Stimulated activated CD4-positive, alpha-beta T cell treated with anti-CD3 and anti-CD28 coated beads, Interleukin-2, amount 100 ng/mL, for 48 hours (primary cell): Measurements from ENCODE around the gene OR52A1.
A peak's percentile ranks its signal among the peaks of the same experiment; 100 is the strongest.

ENCODE experiments used
- DNase-seq, 2 donors: peaks; one replicate each; pipeline ENCODE4 v3.0.0-alpha.2; 2020

The OR52A1 gene

DNA sequence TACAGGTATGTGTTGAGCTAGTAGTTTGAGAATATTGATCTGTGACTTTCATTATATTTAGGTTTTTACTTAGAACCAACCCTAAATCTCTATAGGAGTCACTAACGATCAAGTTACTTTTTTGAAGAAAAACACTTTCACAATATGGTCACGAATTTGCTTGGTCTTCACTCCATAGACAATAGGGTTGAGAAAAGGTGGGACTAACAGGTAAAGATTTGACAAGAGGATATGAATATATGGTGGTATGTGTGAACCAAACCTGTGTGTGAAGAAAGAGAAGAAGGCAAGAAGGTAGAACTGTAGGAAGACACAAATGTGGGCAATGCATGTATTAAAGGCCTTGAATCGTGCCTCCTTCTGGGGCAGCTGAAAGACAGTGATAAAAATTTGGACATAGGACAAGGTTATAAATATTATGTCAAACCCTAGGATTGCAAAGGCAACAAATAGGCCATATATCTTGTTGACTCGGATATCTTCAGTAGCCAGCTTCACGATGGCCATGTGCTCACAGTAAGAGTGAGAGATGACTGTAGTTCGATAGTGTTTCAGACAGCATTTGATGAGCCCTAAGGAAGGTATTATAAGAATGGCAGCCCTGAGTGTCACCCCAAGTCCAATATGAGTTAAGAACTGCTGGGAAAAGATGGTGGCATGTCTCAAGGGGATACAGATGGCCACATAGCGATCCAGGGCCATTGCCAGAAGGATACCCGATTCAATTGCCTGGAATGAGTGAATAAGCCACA lies 22.8 kb downstream of the OR52A1 start:
- no peak for DNase-seq

DNA sequence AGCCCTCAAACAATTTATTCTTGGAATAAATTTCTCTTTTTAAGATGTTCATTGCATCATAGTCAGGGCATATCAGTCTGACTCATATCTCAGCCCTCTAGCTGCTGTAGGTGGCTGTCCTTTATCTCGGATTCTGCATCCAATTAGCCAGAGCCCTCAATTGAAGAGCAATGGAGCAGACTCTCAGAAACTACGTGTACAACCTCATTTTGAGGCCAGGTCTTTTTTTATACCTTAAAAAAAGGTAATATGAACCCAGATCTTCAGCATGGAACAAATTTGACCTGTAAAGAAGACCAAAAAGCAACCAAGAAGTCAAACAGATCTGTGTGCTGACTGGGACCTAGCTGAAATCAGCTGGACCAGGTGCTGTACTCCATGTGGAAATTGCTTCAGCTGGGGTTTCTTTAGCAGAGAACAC lies 25.1 kb downstream of the OR52A1 start:
- DNase-seq: no peak

- no peak for DNase-seq
Observed at GRCh38 chr11:5124891-5125620, 29.5 kb downstream of the OR52A1 start.

DNA sequence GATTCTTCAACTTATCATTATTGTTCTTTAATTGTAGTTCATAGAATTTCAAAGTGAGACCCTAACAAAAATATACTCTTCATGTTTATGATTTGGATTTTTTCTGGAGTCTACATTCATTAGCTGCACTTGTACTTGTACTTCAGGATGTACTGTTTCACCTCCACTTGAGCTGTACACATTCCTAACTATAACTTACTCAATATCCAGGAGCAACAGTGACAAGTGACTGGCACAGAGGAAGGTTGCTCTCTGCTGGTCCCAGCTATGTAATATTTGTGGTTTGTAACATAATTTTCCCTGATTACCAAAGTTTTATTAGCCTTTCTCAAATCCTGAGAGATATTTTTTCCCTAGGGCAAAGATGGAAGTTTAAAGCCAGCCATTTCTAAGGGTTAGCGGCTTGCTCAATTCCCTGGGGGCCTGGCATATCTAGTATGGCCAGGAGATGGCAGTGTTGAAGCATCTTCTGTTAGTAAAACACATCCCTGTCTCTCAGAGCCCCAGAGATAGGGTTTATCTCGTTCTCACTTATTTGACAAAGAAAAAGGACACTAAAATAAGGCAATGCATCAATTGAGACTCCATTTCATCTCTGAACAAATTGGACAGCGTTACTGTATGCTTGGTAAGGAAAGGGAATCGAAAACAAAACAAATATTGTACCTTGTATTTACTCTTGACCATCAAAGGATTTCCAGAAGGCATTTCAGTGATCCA lies 30.6 kb downstream of the OR52A1 start:
- peak; percentile 39 to 41 for DNase-seq

- DNase-seq: no peak
Observed at GRCh38 chr11:5118893-5119292, 35.7 kb downstream of the OR52A1 start.

DNA sequence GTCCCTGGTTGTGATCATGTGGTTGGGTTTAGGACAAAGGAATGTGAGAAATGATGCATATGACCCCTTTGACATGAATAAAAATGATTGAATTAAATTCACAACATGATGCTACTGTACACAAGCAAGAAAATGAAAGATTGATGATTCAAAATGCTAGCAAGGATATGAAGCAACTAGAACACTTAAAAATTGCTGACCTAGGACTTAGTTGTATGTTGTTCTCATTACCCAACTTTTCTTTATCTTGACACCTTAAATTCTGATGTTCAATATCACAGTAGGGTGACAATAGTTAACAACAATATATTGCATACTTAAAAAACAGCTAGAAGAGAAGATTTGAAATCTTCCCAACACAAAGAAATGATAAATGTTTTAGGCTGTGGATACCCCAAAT lies 37.0 kb downstream of the OR52A1 start:
- DNase-seq: no peak

DNA sequence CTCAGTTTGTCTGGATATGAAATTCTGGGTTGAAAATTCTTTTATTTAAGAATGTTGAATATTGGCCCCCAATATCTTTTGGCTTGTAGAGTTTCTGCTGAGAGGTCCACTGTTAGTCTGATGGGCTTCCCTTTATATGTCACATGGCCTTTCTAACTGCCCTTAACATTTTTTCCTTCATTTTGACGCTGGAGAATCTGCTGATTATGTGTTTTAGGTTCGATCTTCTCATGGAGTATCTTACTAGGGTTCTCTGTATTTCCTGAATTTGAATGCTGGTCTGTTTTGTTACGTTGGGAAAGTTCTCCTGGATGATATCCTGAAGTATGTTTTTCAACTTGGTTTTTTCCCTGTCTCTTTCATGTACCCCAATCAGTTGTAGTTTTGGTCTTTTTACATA lies 39.2 kb downstream of the OR52A1 start:
- DNase-seq: no peak

GRCh38 chr11:5107285-5107684 lies 47.3 kb downstream of the OR52A1 start:
- DNase-seq: no peak

DNA sequence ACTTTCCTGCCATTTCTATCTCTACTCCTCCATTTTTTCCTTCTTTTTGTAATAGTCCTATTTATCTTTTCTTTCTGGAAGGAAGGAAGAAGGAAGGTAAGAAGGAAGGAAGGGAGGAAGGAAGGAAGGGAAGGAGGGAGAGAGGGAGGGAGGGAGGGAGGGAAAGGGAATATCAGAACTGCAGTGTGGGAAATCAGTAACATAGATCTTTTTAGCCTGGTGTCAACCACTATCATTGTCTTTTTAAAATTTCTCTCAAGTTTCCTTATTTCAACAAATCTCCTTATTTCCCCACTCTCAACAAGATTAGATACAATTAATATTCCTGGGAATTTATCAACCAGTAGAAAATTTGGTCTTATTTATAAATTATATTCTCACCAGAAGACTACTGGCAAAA lies 51.5 kb downstream of the OR52A1 start:
- no peak for DNase-seq

- no peak for DNase-seq
Observed at GRCh38 chr11:5102246-5102645, 52.3 kb downstream of the OR52A1 start.

DNA sequence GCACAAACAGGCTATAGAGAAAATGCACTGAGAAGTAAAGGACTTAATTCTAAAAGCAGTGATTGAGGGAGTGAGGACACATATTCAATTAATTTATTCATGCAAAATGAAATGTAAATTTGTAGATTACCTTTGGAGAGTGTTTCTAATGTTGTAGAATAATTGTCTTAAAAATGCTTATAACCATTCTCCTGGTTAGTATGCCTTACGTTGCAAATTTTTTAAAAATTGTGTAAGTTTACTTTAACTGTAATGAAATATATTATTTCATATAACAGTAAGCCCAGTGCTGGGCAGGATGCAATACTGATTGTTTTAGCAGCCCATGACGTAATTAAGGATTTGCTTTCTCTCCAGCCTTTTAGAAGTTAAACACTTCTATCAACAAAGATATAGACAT lies 58.5 kb downstream of the OR52A1 start:
- no peak for DNase-seq
